GM10248 (cell line): ENCODE results near the gene ANKH.

Experiments
- CTCF ChIA-PET: fragments of 300-600 bp; sonication (Branson Sonifier 250); formaldehyde crosslinking; extraction: SDS; loops from one replicate; lab custom pipeline; 2021; ENCODE audit warnings: antibody characterized with exemption; lab: Yijun Ruan, JAX
- POLR2A ChIA-PET: fragments of 350-650 bp; sonication (Branson Sonifier 250); formaldehyde crosslinking; extraction: SDS; loops from one replicate; lab custom pipeline; 2020; ENCODE audit warnings: antibody characterized with exemption; lab: Yijun Ruan, JAX
- DNase-seq: peaks from one replicate; pipeline ENCODE4 v3.0.0; 2012; ENCODE audit errors: extremely low spot score
- CTCF ChIP-seq: IDR thresholded peaks from 2 replicates; pipeline ENCODE4 v1.5.1; 2012; ENCODE audit warnings: mild to moderate bottlenecking, low read depth; ENCODE audit errors: extremely low read depth, missing control alignments, control extremely low read depth

Gene ANKH

GRCh38 chr5:14750712-14751111, 120.9 kb downstream of the ANKH start:
- no peak for TF ChIP-seq CTCF
- no peak for DNase-seq
- POLR2A ChIA-PET = no interaction called here
- CTCF ChIA-PET = no interaction called here

- no peak for TF ChIP-seq CTCF
- no peak for DNase-seq
- CTCF ChIA-PET = interaction anchor here (1.7 kb wide), 1 partner anchor 23 kb away, joined by 3 read pairs; no protein-coding TSS in a partner anchor
- POLR2A ChIA-PET = no interaction called here
Observed at GRCh38 chr5:14749579-14750101, 121.9 kb downstream of the ANKH start.

GRCh38 chr5:14748180-14748900, 123.2 kb downstream of the ANKH start:
- CTCF ChIA-PET = interaction anchor here (0.9 to 1.7 kb wide), 3 partner anchors 16 to 21 kb away, joined by 3 read pairs; no protein-coding TSS in a partner anchor
- POLR2A ChIA-PET = no interaction called here
- no peak for DNase-seq
- no peak for TF ChIP-seq CTCF

GRCh38 chr5:14745753-14746152, 125.8 kb downstream of the ANKH start:
- no peak for TF ChIP-seq CTCF
- POLR2A ChIA-PET = no interaction called here
- CTCF ChIA-PET = interaction anchor here (1.5 to 6.5 kb wide), 3 partner anchors 18 to 258 kb away, joined by 4 to 31 read pairs (median 14); no protein-coding TSS in a partner anchor

GRCh38 chr5:14745188-14745563, 126.4 kb downstream of the ANKH start:
- DNase-seq = no peak
- ChIA-PET POLR2A (no interaction called here), CTCF (interaction anchor here (1.5 to 6.5 kb wide), 3 partner anchors 18 to 259 kb away, joined by 4 to 31 read pairs (median 14); no protein-coding TSS in a partner anchor)
- no peak for TF ChIP-seq CTCF

More at GRCh38 chr5:14745753-14746152, 125.8 kb downstream of the ANKH start:
- DNase-seq = no peak

GRCh38 chr5:14744296-14745187, 127.0 kb downstream of the ANKH start:
- no peak for DNase-seq
- TF ChIP-seq CTCF = no peak
- ChIA-PET CTCF (interaction anchor here (1.0 to 6.5 kb wide), 5 partner anchors 11 to 260 kb away, joined by 3 to 31 read pairs (median 8); no protein-coding TSS in a partner anchor), POLR2A (interaction anchor here (0.6 kb wide), 1 partner anchor 18 kb away, joined by 5 read pairs; no protein-coding TSS in a partner anchor)
